Calu3 (cell line): Measurements from ENCODE around the gene AMMECR1. TPM values are rescaled to one million over a fixed set of nuclear protein-coding genes. Genes with fewer than 3 reads are reported as not detected.

Source experiments
- BruUV-seq: library from RNA; stranded (reverse); fragments of 400-500 nt; replicated peaks from 2 replicates; lab custom pipeline; 2021; lab: Mats Ljungman, UMichigan
- CTCF ChIA-PET: fragments of 300-600 bp; sonication (Branson Sonifier 250); formaldehyde crosslinking; loops from one replicate; lab custom pipeline; 2022; ENCODE audit warnings: antibody characterized with exemption; lab: Charles Lee
- DNase-seq: peaks from one replicate; pipeline ENCODE4 v3.0.0; 2022
- H3K27ac Mint-ChIP-seq: one replicate; pipeline ENCODE4 v1.8.0; 2022; ENCODE audit warnings: mixed read lengths; ENCODE audit not compliant: unreplicated experiment
- H3K27me3 Mint-ChIP-seq: one replicate; pipeline ENCODE4 v1.8.0; 2022; ENCODE audit warnings: mixed read lengths; ENCODE audit not compliant: unreplicated experiment
- H3K36me3 Mint-ChIP-seq: one replicate; pipeline ENCODE4 v1.8.0; 2022; ENCODE audit warnings: mild to moderate bottlenecking, moderate library complexity, mixed read lengths; ENCODE audit not compliant: insufficient read depth, unreplicated experiment
- H3K4me1 Mint-ChIP-seq: one replicate; pipeline ENCODE4 v1.8.0; 2022; ENCODE audit warnings: mild to moderate bottlenecking, low read depth, mixed read lengths; ENCODE audit not compliant: unreplicated experiment
- H3K4me3 Mint-ChIP-seq: one replicate; pipeline ENCODE4 v1.8.0; 2022; ENCODE audit warnings: mild to moderate bottlenecking, low read depth, moderate library complexity, mixed read lengths; ENCODE audit not compliant: unreplicated experiment
- H3K9me3 Mint-ChIP-seq: one replicate; pipeline ENCODE4 v1.8.0; 2022; ENCODE audit warnings: low read depth, mixed read lengths; ENCODE audit not compliant: unreplicated experiment
- CTCF ChIP-seq: fragments of 200-600 bp; IDR thresholded peaks from one replicate; pipeline ENCODE4 v1.8.0; 2022; ENCODE audit warnings: antibody characterized with exemption; ENCODE audit not compliant: unreplicated experiment
- intact Hi-C: fragments of 100-400 bp; cut with micrococcal nuclease; formaldehyde crosslinking; loops from one replicate; pipeline ENCODE4 v1.10.0; 2022; ENCODE audit not compliant: unreplicated experiment
- total RNA-seq: library from RNA; stranded (reverse); gene quantifications from 2 replicates; pipeline ENCODE4 v1.2.3, GENCODE V29; 2022

Gene AMMECR1
- total RNA-seq, 1 experiment from 2014 or later, result 23.5 TPM

GRCh38 chrX:110228453-110228852, 89.4 kb downstream of the AMMECR1 start:
- H3K27me3 Mint-ChIP-seq, result no peaks in the 10 kb centered on the region
- peaks cover 22% of the 10 kb centered on the region for H3K4me1 Mint-ChIP-seq
- peaks cover 7% of the 10 kb centered on the region for H3K36me3 Mint-ChIP-seq
- CTCF ChIA-PET, result no interaction called here
- H3K4me3 Mint-ChIP-seq, result no peak overlapping the region
- intact Hi-C loops, result no loop called here
- peaks cover 3% of the 10 kb centered on the region for H3K9me3 Mint-ChIP-seq
- DNase-seq, result no peak
- no peak overlapping the region for H3K27ac Mint-ChIP-seq
- no TSS peak for BruUV-seq
- no peak for TF ChIP-seq CTCF

- no peak for TF ChIP-seq CTCF
- Mint-ChIP-seq H3K4me1 (peaks cover 15% of the 10 kb centered on the region), H3K4me3 (no peak overlapping the region), H3K27me3 (no peaks in the 10 kb centered on the region), H3K36me3 (peaks cover 7% of the 10 kb centered on the region), H3K9me3 (no peaks in the 10 kb centered on the region), H3K27ac (no peak overlapping the region)
- DNase-seq, result no peak
- no TSS peak for BruUV-seq
- intact Hi-C loops, result no loop called here
- CTCF ChIA-PET, result no interaction called here
Measured at GRCh38 chrX:110226931-110227330, 91.0 kb downstream of the AMMECR1 start.

- Mint-ChIP-seq H3K9me3 (peaks cover 3% of the 10 kb centered on the region), H3K36me3 (peaks cover 7% of the 10 kb centered on the region), H3K4me1 (peaks cover 14% of the 10 kb centered on the region), H3K27ac (no peak overlapping the region), H3K4me3 (no peak overlapping the region), H3K27me3 (no peaks in the 10 kb centered on the region)
- no peak for TF ChIP-seq CTCF
- no peak for DNase-seq
- BruUV-seq, result no TSS peak
- CTCF ChIA-PET, result no interaction called here
- intact Hi-C loops, result no loop called here
Measured at GRCh38 chrX:110224926-110225617, 92.8 kb downstream of the AMMECR1 start.

- H3K36me3 Mint-ChIP-seq, result no peaks in the 10 kb centered on the region
- no peaks in the 10 kb centered on the region for H3K27me3 Mint-ChIP-seq
- H3K9me3 Mint-ChIP-seq, result peaks cover 3% of the 10 kb centered on the region
Measured at GRCh38 chrX:110222497-110223257, 95.2 kb downstream of the AMMECR1 start.

More at GRCh38 chrX:110222497-110223257, 95.2 kb downstream of the AMMECR1 start:
- CTCF ChIA-PET, result no interaction called here
- H3K4me3 Mint-ChIP-seq, result no peak overlapping the region
- TF ChIP-seq CTCF, result no peak
- H3K4me1 Mint-ChIP-seq, result peaks cover 6% of the 10 kb centered on the region
- no peak for DNase-seq
- no peak overlapping the region for H3K27ac Mint-ChIP-seq
- BruUV-seq, result no TSS peak
- intact Hi-C loops, result no loop called here
